Neutrophil (primary cell): ENCODE results near the gene NUP210.

Experiments
- H3K27ac ChIP-seq: fragments of 200-600 bp; sonication (generic); 2 replicates; pipeline ENCODE4 v1.5.1; 2016; ENCODE audit warnings: mild to moderate bottlenecking, moderate library complexity
- H3K27me3 ChIP-seq: fragments of 200-600 bp; sonication (generic); 2 replicates; pipeline ENCODE4 v1.6.0; 2016; ENCODE audit warnings: mild to moderate bottlenecking
- H3K36me3 ChIP-seq: fragments of 200-600 bp; sonication (generic); 2 replicates; pipeline ENCODE4 v1.5.1; 2017
- H3K4me1 ChIP-seq, 2 experiments: fragments of 200-600 bp in 1 of 2; sonication (generic) in 1 of 2; 1 replicate in 1 of 2; 2 replicates in 1 of 2; pipeline versions ENCODE4 v1.5.1 to v1.6.1; 2013 to 2016; ENCODE audit warnings: low read depth in 1 of 2, low read length in 1 of 2, mild to moderate bottlenecking in 1 of 2, moderate library complexity in 1 of 2; ENCODE audit not compliant: control insufficient read depth in 1 of 2, insufficient read depth in 1 of 2
- H3K4me3 ChIP-seq, 2 experiments: fragments of 200-600 bp in 1 of 2; sonication (generic) in 1 of 2; 1 replicate in 1 of 2; 2 replicates in 1 of 2; pipeline ENCODE4 v1.5.1; 2013 to 2016; ENCODE audit warnings: low read depth in 1 of 2, low read length in 1 of 2, mild to moderate bottlenecking in 1 of 2, moderate library complexity in 1 of 2
- H3K9me3 ChIP-seq: fragments of 200-600 bp; sonication (generic); 2 replicates; pipeline ENCODE4 v1.5.1; 2016
- CTCF ChIP-seq: fragments of 200-600 bp; sonication (generic); IDR thresholded peaks from 2 replicates; pipeline ENCODE4 v1.5.1; 2016; ENCODE audit warnings: antibody characterized with exemption

Gene NUP210

GRCh38 chr3:13285007-13285567, 135.0 kb downstream of the NUP210 start:
- no peaks in the 10 kb centered on the region for H3K36me3 ChIP-seq
- no peak for TF ChIP-seq CTCF
- H3K27ac ChIP-seq: no peak overlapping the region
- H3K4me3 ChIP-seq: no peak overlapping the region
- peaks cover 71% of the 10 kb centered on the region for H3K27me3 ChIP-seq
- H3K4me1 ChIP-seq: peaks cover 0 to 3% of the 10 kb centered on the region in 2 experiments
- peaks cover 10% of the 10 kb centered on the region for H3K9me3 ChIP-seq

- no peak overlapping the region for H3K4me3 ChIP-seq
- no peak overlapping the region for H3K27ac ChIP-seq
- H3K9me3 ChIP-seq: peaks cover 10% of the 10 kb centered on the region
- peaks cover 83% of the 10 kb centered on the region for H3K27me3 ChIP-seq
- peaks cover 0 to 3% of the 10 kb centered on the region in 2 experiments for H3K4me1 ChIP-seq
- no peak for TF ChIP-seq CTCF
- no peaks in the 10 kb centered on the region for H3K36me3 ChIP-seq
Measured at GRCh38 chr3:13283877-13284264, 136.3 kb downstream of the NUP210 start.

DNA sequence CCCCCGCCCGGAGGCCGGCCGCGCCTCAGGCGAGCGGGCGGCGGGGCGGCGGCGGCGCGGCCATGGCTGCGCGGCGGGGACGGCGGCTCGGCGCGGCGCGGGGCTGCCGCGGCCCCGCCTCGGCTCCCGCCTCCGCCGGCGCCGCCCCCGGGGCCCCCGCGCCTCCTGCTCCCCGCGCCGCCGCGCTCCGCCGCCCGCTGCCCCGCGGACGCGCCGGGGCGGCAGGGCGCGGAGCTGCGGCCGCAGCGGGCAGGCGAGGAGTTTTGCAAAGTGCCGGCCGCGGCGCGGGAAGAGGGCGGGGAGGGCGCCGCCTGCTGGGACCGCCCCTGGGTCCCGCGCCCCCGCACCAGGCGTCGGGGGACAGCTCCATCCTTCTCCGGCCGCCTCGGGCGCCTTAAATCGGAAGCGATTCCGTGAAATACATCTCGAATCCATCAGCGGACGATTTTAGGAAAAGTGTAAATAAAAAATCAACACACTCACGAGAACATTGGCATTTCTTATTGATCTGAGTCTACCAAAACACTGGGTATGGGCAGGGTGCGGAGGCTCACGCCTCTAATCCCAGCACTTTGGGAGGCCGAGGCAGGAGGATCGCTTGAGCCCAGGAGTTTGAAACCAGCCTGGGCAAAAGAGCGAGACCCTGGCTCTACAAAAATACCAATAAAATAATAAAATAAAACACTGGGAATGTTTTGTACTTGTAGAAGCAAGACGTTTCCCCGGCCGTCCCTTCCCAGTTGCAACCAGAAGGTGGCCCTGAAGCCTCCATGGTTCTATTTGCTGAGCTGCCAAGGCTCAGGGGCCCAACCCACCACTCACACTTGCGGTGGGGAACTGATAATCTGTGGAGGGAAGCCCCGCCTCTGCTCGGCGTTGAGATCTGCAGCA, 136.9 kb downstream of the NUP210 start:
- peaks cover 0 to 3% of the 10 kb centered on the region in 2 experiments for H3K4me1 ChIP-seq
- peaks cover 10% of the 10 kb centered on the region for H3K9me3 ChIP-seq
- H3K4me3 ChIP-seq: no peak overlapping the region
- no peak overlapping the region for H3K27ac ChIP-seq
- TF ChIP-seq CTCF: no peak
- H3K27me3 ChIP-seq: peaks cover 90% of the 10 kb centered on the region
- no peaks in the 10 kb centered on the region for H3K36me3 ChIP-seq

DNA sequence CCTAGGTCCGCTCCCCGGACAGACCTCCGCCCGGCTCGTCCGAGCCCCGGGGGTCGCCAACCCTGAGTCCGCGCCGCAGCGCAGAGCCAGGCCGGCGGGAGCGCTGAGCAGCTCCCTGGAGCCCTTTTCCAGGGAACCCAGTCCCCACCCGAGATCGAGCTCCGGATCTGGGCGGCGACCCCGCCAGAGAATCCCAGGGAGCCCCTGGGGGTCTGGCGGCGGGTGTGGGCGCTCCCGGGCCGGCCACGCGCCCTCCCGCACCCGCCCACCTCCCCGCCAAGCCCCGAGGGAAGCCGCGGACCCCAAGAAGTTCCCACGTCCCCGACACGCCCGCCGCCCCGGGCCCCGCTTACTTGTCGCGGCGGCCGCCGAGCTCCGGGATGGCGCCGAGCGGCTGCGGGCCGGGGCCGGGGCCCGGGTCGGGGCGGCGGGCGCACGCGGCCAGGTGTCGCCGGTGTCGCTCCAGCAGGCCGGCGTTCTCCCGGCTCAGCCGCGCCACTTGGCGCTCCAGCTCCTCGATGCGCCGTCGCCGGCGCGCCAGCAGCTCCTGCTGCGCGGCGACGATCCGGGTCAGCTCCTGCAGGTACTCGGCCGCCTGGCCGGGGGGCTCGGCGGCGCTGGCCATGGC, 137.7 kb downstream of the NUP210 start:
- Histone ChIP-seq H3K4me1 (peaks cover 0 to 3% of the 10 kb centered on the region in 2 experiments), H3K9me3 (peaks cover 10% of the 10 kb centered on the region), H3K4me3 (no peak overlapping the region), H3K27ac (no peak overlapping the region), H3K36me3 (no peaks in the 10 kb centered on the region), H3K27me3 (peaks cover 97% of the 10 kb centered on the region)
- TF ChIP-seq CTCF: no peak

- TF ChIP-seq CTCF: no peak
- Histone ChIP-seq H3K9me3 (peaks cover 10% of the 10 kb centered on the region), H3K4me1 (peaks cover 0 to 3% of the 10 kb centered on the region in 2 experiments), H3K4me3 (no peak overlapping the region), H3K27ac (no peak overlapping the region), H3K36me3 (no peaks in the 10 kb centered on the region), H3K27me3 (peaks cover 94% of the 10 kb centered on the region)
Measured at GRCh38 chr3:13281507-13282357, 138.4 kb downstream of the NUP210 start.
